ENCODE data around the gene LGALS12. TPM values are rescaled to one million over a fixed set of nuclear protein-coding genes. Genes with fewer than 3 reads are reported as not detected.
A peak's percentile ranks its signal among the peaks of the same experiment; 100 is the strongest.

Gene LGALS12
- total and polyA plus RNA-seq, 11 donors: 0.32 to 15.1 (median 1.1) TPM; not detected in 2

GRCh38 chr11:63490551-63491239, 15.2 kb upstream of the LGALS12 start, which contains the start of gene PLAAT5:
TSS of gene PLAAT5 (minus strand) at chr11:63491167. CDS start at chr11:63491034, 133 bp downstream.
- H3K4me1 ChIP-seq: peaks cover 0 to 34% (median 9%) of the 10 kb centered on the region in 12 donors
- H3K27ac ChIP-seq: peak within 1 kb of the TSS in 9 of 12 donors; percentile 5 to 84 (median 44)
- intact Hi-C loops (cut with DNase I): no loop called here
- H3K36me3 ChIP-seq: no peaks in the 10 kb centered on the region
- peaks cover 0 to 10% (median 4%) of the 10 kb centered on the region in 12 donors for H3K9me3 ChIP-seq
- DNase-seq (peak in 2 of 5 donors; percentile 39 to 45), ATAC-seq (peak in 3 of 4 donors; percentile 77 to 84 (median 84))
- WGBS, 4 donors: 7 to 16% (median 10%) methylated on average over 37 to 60 of the region's 60 CpGs
- TF ChIP-seq POLR2A (IDR thresholded peaks at IDR 0.05): no peak
- TF ChIP-seq, protein P1, sequence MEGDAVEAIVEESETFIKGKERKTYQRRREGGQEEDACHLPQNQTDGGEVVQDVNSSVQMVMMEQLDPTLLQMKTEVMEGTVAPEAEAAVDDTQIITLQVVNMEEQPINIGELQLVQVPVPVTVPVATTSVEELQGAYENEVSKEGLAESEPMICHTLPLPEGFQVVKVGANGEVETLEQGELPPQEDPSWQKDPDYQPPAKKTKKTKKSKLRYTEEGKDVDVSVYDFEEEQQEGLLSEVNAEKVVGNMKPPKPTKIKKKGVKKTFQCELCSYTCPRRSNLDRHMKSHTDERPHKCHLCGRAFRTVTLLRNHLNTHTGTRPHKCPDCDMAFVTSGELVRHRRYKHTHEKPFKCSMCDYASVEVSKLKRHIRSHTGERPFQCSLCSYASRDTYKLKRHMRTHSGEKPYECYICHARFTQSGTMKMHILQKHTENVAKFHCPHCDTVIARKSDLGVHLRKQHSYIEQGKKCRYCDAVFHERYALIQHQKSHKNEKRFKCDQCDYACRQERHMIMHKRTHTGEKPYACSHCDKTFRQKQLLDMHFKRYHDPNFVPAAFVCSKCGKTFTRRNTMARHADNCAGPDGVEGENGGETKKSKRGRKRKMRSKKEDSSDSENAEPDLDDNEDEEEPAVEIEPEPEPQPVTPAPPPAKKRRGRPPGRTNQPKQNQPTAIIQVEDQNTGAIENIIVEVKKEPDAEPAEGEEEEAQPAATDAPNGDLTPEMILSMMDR (IDR thresholded peaks at IDR 0.05): no peak
- H3K27me3 ChIP-seq: peaks cover 0 to 6% (median 0%) of the 10 kb centered on the region in 9 donors
- peak within 1 kb of the TSS; percentile 31 to 65 (median 58) for H3K4me3 ChIP-seq

DNA sequence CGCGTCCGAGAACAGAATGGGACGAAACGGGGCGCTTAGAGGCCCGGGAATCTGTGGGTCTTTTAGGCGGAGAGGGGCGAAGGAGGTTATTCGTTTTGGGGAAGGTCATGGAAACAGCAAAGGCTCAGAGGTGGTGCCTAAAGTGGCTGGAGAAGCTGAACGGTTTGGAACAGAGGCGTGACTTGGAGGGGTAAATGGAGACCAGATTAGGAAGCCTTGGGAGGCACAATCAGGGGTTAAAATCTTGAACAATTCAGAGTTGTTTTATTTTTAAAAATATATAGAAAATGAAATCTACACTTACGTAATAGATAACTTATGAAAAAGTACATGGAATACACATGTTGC, 14.7 kb upstream of the LGALS12 start:
- intact Hi-C loops (cut with DNase I): no loop called here

GRCh38 chr11:63491636-63492372, 14.1 kb upstream of the LGALS12 start:
- H3K27me3 ChIP-seq: peaks cover 0 to 6% (median 0%) of the 10 kb centered on the region in 9 donors
- intact Hi-C loops (cut with DNase I): no loop called here
- DNase-seq (no peak), ATAC-seq (no peak)
- no peaks in the 10 kb centered on the region for H3K36me3 ChIP-seq
- no peaks in the 10 kb centered on the region for H3K9me3 ChIP-seq
- TF ChIP-seq POLR2A (IDR thresholded peaks at IDR 0.05): no peak
- TF ChIP-seq, protein P1 (IDR thresholded peaks at IDR 0.05): no peak
- peaks cover 0 to 37% (median 9%) of the 10 kb centered on the region in 12 donors for H3K4me1 ChIP-seq
- H3K4me3 ChIP-seq: peak overlapping the region in 11 of 12 donors; percentile 31 to 65 (median 59)
- 58 to 62% (median 60%) methylated on average over 11 of the region's 11 CpGs for WGBS, 4 donors
- peak overlapping the region in 3 of 12 donors; percentile 5 to 84 (median 64) for H3K27ac ChIP-seq

More for the DNA sequence above, 14.7 kb upstream of the LGALS12 start:
- ATAC-seq (peak in 1 of 4 donors; percentile 25), DNase-seq (no peak)
- Histone ChIP-seq H3K27ac (peak overlapping the region in 9 of 12 donors; percentile 5 to 84 (median 44)), H3K27me3 (peaks cover 0 to 6% (median 0%) of the 10 kb centered on the region in 9 donors), H3K4me3 (peak overlapping the region; percentile 31 to 65 (median 58)), H3K36me3 (no peaks in the 10 kb centered on the region), H3K4me1 (peaks cover 0 to 34% (median 9%) of the 10 kb centered on the region in 12 donors), H3K9me3 (peaks cover 0 to 5% (median 0%) of the 10 kb centered on the region in 12 donors)
- 2 to 4% (median 3%) methylated on average over 13 of the region's 13 CpGs for WGBS, 4 donors
- TF ChIP-seq, protein P1 (IDR thresholded peaks at IDR 0.05): no peak
- TF ChIP-seq POLR2A (IDR thresholded peaks at IDR 0.05): no peak

DNA sequence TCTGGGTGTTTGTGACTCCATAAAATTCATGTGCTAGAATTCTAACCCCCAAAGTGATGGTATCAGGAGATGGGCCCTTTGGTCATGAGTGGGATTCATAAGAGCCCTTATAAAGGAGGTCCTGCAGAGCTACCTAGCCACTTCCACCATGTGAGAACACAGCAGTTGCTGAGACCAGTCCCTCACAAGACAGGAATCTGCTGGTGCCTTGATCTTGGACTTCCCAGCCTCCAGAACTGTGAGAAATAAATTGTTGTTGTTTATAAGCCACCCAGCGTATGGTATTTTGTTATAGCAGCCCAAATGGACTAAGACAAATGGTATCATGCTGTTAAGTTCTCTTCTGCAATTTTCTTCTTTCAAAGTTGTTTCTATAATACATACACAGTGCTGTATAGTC, 13.4 kb upstream of the LGALS12 start:
- intact Hi-C loops (cut with DNase I): no loop called here
- Histone ChIP-seq H3K27me3 (peaks cover 0 to 6% (median 0%) of the 10 kb centered on the region in 9 donors), H3K36me3 (no peaks in the 10 kb centered on the region), H3K4me3 (no peak overlapping the region), H3K4me1 (peaks cover 0 to 37% (median 9%) of the 10 kb centered on the region in 12 donors), H3K27ac (peak overlapping the region in 1 of 12 donors; percentile 0), H3K9me3 (peaks cover 0 to 4% (median 0%) of the 10 kb centered on the region in 12 donors)
- WGBS, 4 donors: 95 to 100% (median 98%) methylated on average over 1 of the region's 1 CpG
- DNase-seq: no peak
- no peak for ATAC-seq
- no peak for TF ChIP-seq POLR2A (IDR thresholded peaks at IDR 0.05)
- TF ChIP-seq, protein P1 (IDR thresholded peaks at IDR 0.05): no peak

Measured in heart left ventricle (tissue), 16 donors.